HG03354 (cell line): ENCODE results near the gene FAM229A.
A peak's percentile ranks its signal among the peaks of the same experiment; 100 is the strongest.
"Not testable (repeated sequence)": the region's sequence is repeated elsewhere in the genome, so short reads cannot be mapped to it uniquely, and the experiment has no call there.

Source experiments
- ATAC-seq: cut with Tn5 transposase; IDR thresholded peaks from one replicate; pipeline ENCODE4 v1.9.1; 2021; ENCODE audit warnings: mild to moderate bottlenecking; ENCODE audit not compliant: unreplicated experiment, poor library complexity, severe bottlenecking

Gene FAM229A

GRCh38 chr1:32362474-32363313 lies at the start of gene FAM229A, which contains the start of gene TSSK3:
FAM229A (minus strand) TSS chr1:32362485; CDS start chr1:32362091, 394 bp downstream.
TSSK3 (plus strand) TSS chr1:32362539; CDS start chr1:32362702, 163 bp downstream.
- ATAC-seq: no peak

- ATAC-seq: no peak
Observed at GRCh38 chr1:32411261-32411660, 49.0 kb upstream of the FAM229A start.

- ATAC-seq: no peak
Observed at GRCh38 chr1:32406629-32407111, 44.4 kb upstream of the FAM229A start.

GRCh38 chr1:32405672-32406467 lies 43.6 kb upstream of the FAM229A start:
- no peak for ATAC-seq

- ATAC-seq: no peak
Observed at GRCh38 chr1:32404946-32405345, 42.7 kb upstream of the FAM229A start.

- no peak for ATAC-seq
Observed at GRCh38 chr1:32400876-32401631, 38.8 kb upstream of the FAM229A start.

- ATAC-seq: no peak
Observed at GRCh38 chr1:32399843-32400242, 37.6 kb upstream of the FAM229A start.

- no peak for ATAC-seq
Observed at GRCh38 chr1:32398401-32398800, 36.1 kb upstream of the FAM229A start.

GRCh38 chr1:32396524-32396923 lies 34.2 kb upstream of the FAM229A start:
- not testable (repeated sequence) for ATAC-seq

GRCh38 chr1:32394890-32395432 lies 32.7 kb upstream of the FAM229A start:
- no peak for ATAC-seq

GRCh38 chr1:32394141-32394889 lies 32.0 kb upstream of the FAM229A start, which contains the start of gene BSDC1:
BSDC1 (minus strand) TSS chr1:32394441; CDS start chr1:32394414, 27 bp downstream.
- peak; percentile 97 for ATAC-seq

- ATAC-seq: peak; percentile 22
Observed at GRCh38 chr1:32393832-32394140, 31.5 kb upstream of the FAM229A start.

GRCh38 chr1:32393136-32393535 lies 30.9 kb upstream of the FAM229A start:
- no peak for ATAC-seq

- no peak for ATAC-seq
Observed at GRCh38 chr1:32392325-32392724, 30.0 kb upstream of the FAM229A start.

GRCh38 chr1:32390904-32391870 lies 28.9 kb upstream of the FAM229A start:
- no peak for ATAC-seq

GRCh38 chr1:32388641-32389040 lies 26.4 kb upstream of the FAM229A start:
- ATAC-seq: no peak

GRCh38 chr1:32386676-32387392 lies 24.5 kb upstream of the FAM229A start:
- no peak for ATAC-seq
